Ectodermal cell (in vitro differentiated cells): ENCODE data around the gene PEX10.

Experiments
- H3K27ac ChIP-seq: 2 replicates; pipeline ENCODE4 v1.7.0; 2013; ENCODE audit warnings: mild to moderate bottlenecking, low read depth, low read length; ENCODE audit not compliant: insufficient read depth, poor library complexity, severe bottlenecking
- H3K27me3 ChIP-seq: 2 replicates; pipeline ENCODE4 v1.7.0; 2013; ENCODE audit warnings: mild to moderate bottlenecking, low read length; ENCODE audit not compliant: insufficient read depth, control insufficient read depth, poor library complexity, severe bottlenecking
- H3K36me3 ChIP-seq: one replicate; pipeline ENCODE4 v1.7.0; 2013; ENCODE audit warnings: low read length; ENCODE audit not compliant: control insufficient read depth, insufficient read depth
- H3K4me1 ChIP-seq: one replicate; pipeline ENCODE4 v1.7.0; 2013; ENCODE audit warnings: low read length; ENCODE audit not compliant: control insufficient read depth, insufficient read depth
- H3K4me3 ChIP-seq: 2 replicates; pipeline ENCODE4 v1.7.0; 2013; ENCODE audit warnings: low read depth, low read length, control low read depth; ENCODE audit not compliant: insufficient read depth
- H3K9me3 ChIP-seq: 2 replicates; pipeline ENCODE4 v1.7.0; 2013; ENCODE audit warnings: mild to moderate bottlenecking, low read length, moderate library complexity; ENCODE audit not compliant: control insufficient read depth
- WGBS, 2 experiments: methylation state at CpG; one replicate each; pipeline ENCODE4 v1.1.7; 2013; ENCODE audit warnings: missing lambda C conversion rate in 2 of 2; 5-methylcytosine and 5-hydroxymethylcytosine counted together

Gene PEX10

DNA sequence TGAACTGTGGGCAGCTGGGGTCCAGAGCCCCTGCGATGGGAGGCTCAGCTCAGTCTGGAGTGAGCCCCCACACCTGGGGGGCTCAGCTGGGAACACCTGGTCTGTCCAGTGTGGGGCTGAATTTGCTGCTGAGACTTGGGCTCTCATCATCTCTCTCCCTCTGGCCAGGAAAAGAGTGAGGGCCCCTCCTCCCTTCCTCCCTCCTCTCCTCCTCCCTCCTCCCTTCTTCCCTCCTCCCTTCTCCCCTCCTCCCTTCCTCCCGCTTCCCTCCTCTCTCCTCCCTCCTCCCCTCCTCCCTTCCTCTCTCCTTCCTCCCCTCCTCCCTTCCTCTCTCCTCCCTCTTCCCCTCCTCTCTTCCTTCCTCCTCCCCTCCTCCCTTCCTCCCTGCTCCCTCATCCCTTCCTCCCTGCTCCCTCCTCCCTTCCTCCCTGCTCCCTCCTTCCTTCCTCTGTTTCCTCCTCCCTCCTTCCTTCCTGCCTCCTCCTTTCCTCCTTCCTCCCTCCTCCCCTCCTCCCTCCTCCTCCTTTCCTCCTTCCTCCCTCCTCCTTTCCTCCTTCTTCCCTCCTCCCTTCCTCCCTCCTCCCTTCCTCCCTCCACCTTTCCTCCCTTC, 23.5 kb upstream of the PEX10 start:
- Histone ChIP-seq H3K4me1 (peaks cover 26% of the 10 kb centered on the region), H3K27me3 (peaks cover 7% of the 10 kb centered on the region), H3K36me3 (no peaks in the 10 kb centered on the region), H3K27ac (no peak overlapping the region), H3K9me3 (no peaks in the 10 kb centered on the region), H3K4me3 (no peak overlapping the region)
- 84 to 87% methylated on average over 2 of the region's 2 CpGs for WGBS, 2 experiments

- H3K4me1 ChIP-seq = peaks cover 26% of the 10 kb centered on the region
- 87 to 89% methylated on average over 9 of the region's 9 CpGs for WGBS, 2 experiments
- no peaks in the 10 kb centered on the region for H3K36me3 ChIP-seq
- H3K9me3 ChIP-seq = no peaks in the 10 kb centered on the region
- H3K27me3 ChIP-seq = peaks cover 7% of the 10 kb centered on the region
- H3K4me3 ChIP-seq = no peak overlapping the region
- no peak overlapping the region for H3K27ac ChIP-seq
Measured at GRCh38 chr1:2435091-2435490, 22.7 kb upstream of the PEX10 start.

DNA sequence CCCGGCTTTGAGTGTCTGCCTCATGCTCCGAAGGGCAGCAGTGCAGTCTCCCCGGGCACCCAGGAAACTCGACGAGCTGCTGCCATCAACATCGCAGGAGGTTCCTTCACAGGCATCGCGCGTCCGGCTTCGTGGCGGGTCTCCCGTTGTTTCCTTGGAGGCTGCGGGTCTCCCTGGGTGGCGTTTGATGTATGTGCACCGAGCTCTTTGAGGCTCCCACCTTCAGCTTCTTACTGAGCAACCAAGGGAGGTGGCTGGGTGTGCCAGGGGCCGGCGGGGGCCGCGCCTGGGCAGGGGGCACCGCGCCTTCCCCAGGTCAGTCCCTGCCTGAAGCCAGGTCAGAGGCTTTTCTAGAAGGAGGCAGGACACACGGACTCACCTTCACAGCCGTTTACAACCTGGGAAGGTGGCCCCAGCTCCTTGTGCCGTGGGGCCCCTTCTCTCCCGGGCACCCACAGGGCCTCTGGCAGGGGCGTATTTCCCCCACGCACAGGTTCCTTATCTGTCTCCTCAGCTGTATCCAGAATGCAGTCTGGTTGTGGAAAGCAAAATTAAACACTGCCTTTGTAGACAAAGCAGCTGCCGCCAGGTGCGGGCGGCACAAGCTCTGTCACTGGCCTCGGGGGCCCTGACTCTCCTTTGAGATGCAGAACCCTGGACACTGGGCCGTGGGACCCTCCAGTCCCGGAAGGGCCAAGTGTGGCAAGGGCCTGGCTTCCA, 21.7 kb upstream of the PEX10 start:
- Histone ChIP-seq H3K36me3 (no peaks in the 10 kb centered on the region), H3K27ac (no peak overlapping the region), H3K4me1 (peaks cover 26% of the 10 kb centered on the region), H3K9me3 (no peaks in the 10 kb centered on the region), H3K4me3 (no peak overlapping the region), H3K27me3 (peaks cover 7% of the 10 kb centered on the region)
- 90 to 92% methylated on average over 34 of the region's 34 CpGs for WGBS, 2 experiments

GRCh38 chr1:2433196-2433595, 20.8 kb upstream of the PEX10 start:
- H3K9me3 ChIP-seq = no peaks in the 10 kb centered on the region
- peaks cover 26% of the 10 kb centered on the region for H3K4me1 ChIP-seq
- no peak overlapping the region for H3K27ac ChIP-seq
- peaks cover 7% of the 10 kb centered on the region for H3K27me3 ChIP-seq
- H3K36me3 ChIP-seq = no peaks in the 10 kb centered on the region
- WGBS, 2 experiments = 91 to 93% methylated on average over 13 of the region's 13 CpGs
- H3K4me3 ChIP-seq = no peak overlapping the region

GRCh38 chr1:2432441-2432844, 20.1 kb upstream of the PEX10 start:
- Histone ChIP-seq H3K27ac (no peak overlapping the region), H3K9me3 (no peaks in the 10 kb centered on the region), H3K4me1 (peaks cover 26% of the 10 kb centered on the region), H3K4me3 (no peak overlapping the region), H3K27me3 (peaks cover 7% of the 10 kb centered on the region), H3K36me3 (no peaks in the 10 kb centered on the region)
- WGBS, 2 experiments = 35 to 40% methylated on average over 16 of the region's 16 CpGs

DNA sequence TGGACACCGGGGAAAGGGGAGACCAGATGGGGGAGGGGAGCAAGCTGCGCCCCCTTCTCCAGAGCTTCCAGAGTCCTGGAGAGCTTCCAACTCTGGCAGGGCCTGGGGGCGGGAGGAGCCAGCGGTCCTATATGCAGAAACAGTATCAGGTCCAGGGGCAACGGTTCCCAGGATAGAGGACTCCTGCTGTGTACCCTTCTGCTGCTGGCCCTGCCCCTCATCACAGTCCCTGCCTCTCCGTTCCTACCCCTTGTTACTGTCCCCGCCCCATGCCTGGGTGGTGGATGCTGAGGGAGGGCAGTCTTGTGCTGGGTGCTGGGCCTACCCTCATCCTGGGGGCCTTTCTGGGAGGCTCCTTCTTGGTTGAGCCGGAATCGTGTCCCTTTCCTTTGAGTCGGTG, 19.2 kb upstream of the PEX10 start:
- no peaks in the 10 kb centered on the region for H3K9me3 ChIP-seq
- H3K27me3 ChIP-seq = peaks cover 7% of the 10 kb centered on the region
- no peaks in the 10 kb centered on the region for H3K36me3 ChIP-seq
- 70 to 71% methylated on average over 10 of the region's 10 CpGs for WGBS, 2 experiments
- H3K4me1 ChIP-seq = peaks cover 32% of the 10 kb centered on the region
- H3K27ac ChIP-seq = no peak overlapping the region
- H3K4me3 ChIP-seq = no peak overlapping the region

DNA sequence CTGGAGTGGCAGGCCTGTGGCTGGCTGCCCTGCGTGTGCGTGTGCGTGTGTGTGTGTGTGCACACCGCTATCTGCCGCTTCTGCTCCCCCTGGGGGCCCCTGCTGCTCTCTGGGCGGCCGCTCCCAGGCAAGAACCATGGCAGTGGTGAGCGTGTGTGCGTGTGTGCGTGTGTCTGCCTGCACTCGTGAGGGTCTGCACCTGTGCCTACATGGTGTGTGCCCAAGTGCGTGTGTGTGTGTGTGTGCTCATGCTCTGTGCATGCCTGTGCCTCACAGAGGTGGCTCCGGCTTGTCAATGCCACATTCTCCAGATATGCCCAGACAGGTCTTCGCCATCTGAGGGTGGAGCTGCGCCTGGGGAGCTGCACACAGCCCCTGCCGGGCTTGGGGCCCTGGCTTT, 18.7 kb upstream of the PEX10 start:
- Histone ChIP-seq H3K27ac (no peak overlapping the region), H3K27me3 (peaks cover 7% of the 10 kb centered on the region), H3K4me3 (no peak overlapping the region), H3K9me3 (no peaks in the 10 kb centered on the region), H3K4me1 (peaks cover 36% of the 10 kb centered on the region), H3K36me3 (no peaks in the 10 kb centered on the region)
- WGBS, 2 experiments = 92 to 93% methylated on average over 16 of the region's 16 CpGs

DNA sequence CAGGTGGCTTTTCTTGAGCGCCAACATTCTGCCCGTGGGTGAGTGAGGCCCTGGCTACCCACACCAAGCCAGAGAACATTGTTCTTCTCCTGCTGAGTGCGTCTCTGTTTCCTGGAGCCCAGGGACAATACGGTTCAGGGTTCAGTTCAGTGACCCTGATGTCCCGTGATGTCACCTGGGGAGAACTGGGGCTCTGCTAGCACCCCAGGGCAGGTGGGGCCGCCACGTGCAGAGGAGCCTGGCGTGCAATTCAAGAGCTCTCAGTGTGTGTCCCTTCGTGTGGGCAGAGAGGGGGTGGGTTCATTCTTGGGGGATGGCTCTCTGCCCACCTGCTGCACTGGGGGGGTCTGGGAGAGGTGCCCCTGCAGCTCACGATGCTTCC, 18.2 kb upstream of the PEX10 start:
- H3K9me3 ChIP-seq = no peaks in the 10 kb centered on the region
- H3K4me3 ChIP-seq = no peak overlapping the region
- H3K27ac ChIP-seq = no peak overlapping the region
- H3K4me1 ChIP-seq = peaks cover 37% of the 10 kb centered on the region
- H3K27me3 ChIP-seq = peaks cover 7% of the 10 kb centered on the region
- 89% methylated on average over 10 of the region's 10 CpGs for WGBS, 2 experiments
- no peaks in the 10 kb centered on the region for H3K36me3 ChIP-seq

GRCh38 chr1:2429780-2430591, 17.6 kb upstream of the PEX10 start:
- no peaks in the 10 kb centered on the region for H3K36me3 ChIP-seq
- H3K27me3 ChIP-seq = peaks cover 7% of the 10 kb centered on the region
- no peaks in the 10 kb centered on the region for H3K9me3 ChIP-seq
- no peak overlapping the region for H3K27ac ChIP-seq
- H3K4me1 ChIP-seq = peaks cover 37% of the 10 kb centered on the region
- no peak overlapping the region for H3K4me3 ChIP-seq
- 88 to 90% methylated on average over 20 of the region's 20 CpGs for WGBS, 2 experiments

DNA sequence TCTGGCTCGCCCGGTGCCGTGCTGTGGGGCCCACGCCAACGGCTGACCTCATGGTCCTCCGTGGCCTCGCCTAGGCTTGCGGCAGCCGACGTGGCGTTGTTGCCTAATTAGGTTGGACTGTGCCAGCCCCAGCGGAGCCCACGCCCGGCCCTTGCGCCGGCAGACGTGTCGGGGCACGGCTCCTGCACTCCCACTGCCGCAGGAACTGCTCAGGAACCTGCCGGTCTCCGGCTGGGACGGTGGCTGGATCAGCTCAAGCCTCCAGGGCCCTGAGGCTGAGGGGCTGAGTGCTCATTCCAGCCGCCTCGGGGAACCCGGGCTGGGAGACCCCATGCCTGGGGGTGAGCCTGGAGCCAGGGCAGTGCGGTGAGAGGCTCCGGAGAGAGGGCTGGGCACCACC, 16.1 kb upstream of the PEX10 start:
- Histone ChIP-seq H3K9me3 (no peaks in the 10 kb centered on the region), H3K27me3 (peaks cover 3% of the 10 kb centered on the region), H3K36me3 (no peaks in the 10 kb centered on the region), H3K4me1 (peaks cover 37% of the 10 kb centered on the region), H3K4me3 (no peak overlapping the region), H3K27ac (no peak overlapping the region)
- 95 to 97% methylated on average over 28 of the region's 28 CpGs for WGBS, 2 experiments
